ENCODE results near the gene ESF1. TPM values are rescaled to one million over a fixed set of nuclear protein-coding genes. Genes with fewer than 3 reads are reported as not detected.
"Not testable (repeated sequence)": the region's sequence is repeated elsewhere in the genome, so short reads cannot be mapped to it uniquely, and the experiment has no call there.

ESF1 gene
- total RNA-seq, 1 experiment from 2014 or later, result 17.3 TPM

GRCh38 chr20:13739731-13740649 lies 44.7 kb downstream of the ESF1 start:
- DNase-seq (ENCODE audit: low read depth), result no peak

GRCh38 chr20:13738187-13738586 lies 46.5 kb downstream of the ESF1 start:
- DNase-seq (ENCODE audit: low read depth), result not testable (repeated sequence)

- DNase-seq (ENCODE audit: low read depth), result no peak
Observed at GRCh38 chr20:13736436-13737191, 48.1 kb downstream of the ESF1 start.

GRCh38 chr20:13735826-13736225 lies 48.9 kb downstream of the ESF1 start:
- DNase-seq (ENCODE audit: low read depth), result no peak

GRCh38 chr20:13723011-13723410 lies 61.7 kb downstream of the ESF1 start:
- DNase-seq (ENCODE audit: low read depth), result peak; percentile 13

- DNase-seq (ENCODE audit: low read depth), result no peak
Observed at GRCh38 chr20:13718171-13718570, 66.5 kb downstream of the ESF1 start.

- no peak for DNase-seq (ENCODE audit: low read depth)
Observed at GRCh38 chr20:13717631-13718044, 67.1 kb downstream of the ESF1 start.

- no peak for DNase-seq (ENCODE audit: low read depth)
Observed at GRCh38 chr20:13715171-13715570, 69.5 kb downstream of the ESF1 start.

- DNase-seq (ENCODE audit: low read depth), result no peak
Observed at GRCh38 chr20:13708234-13708633, 76.5 kb downstream of the ESF1 start.

- DNase-seq (ENCODE audit: low read depth), result no peak
Observed at GRCh38 chr20:13703265-13703664, 81.5 kb downstream of the ESF1 start.

- DNase-seq (ENCODE audit: low read depth), result no peak
Observed at GRCh38 chr20:13701486-13701885, 83.2 kb downstream of the ESF1 start.

GRCh38 chr20:13700761-13701160 lies 84.0 kb downstream of the ESF1 start:
- DNase-seq (ENCODE audit: low read depth), result no peak

- DNase-seq (ENCODE audit: low read depth), result no peak
Observed at GRCh38 chr20:13694420-13695150, 90.1 kb downstream of the ESF1 start.

GRCh38 chr20:13692802-13693736 lies 91.7 kb downstream of the ESF1 start:
- no peak for DNase-seq (ENCODE audit: low read depth)

- no peak for DNase-seq (ENCODE audit: low read depth)
Observed at GRCh38 chr20:13690943-13691342, 93.8 kb downstream of the ESF1 start.

- DNase-seq (ENCODE audit: low read depth), result no peak
Observed at GRCh38 chr20:13687815-13688214, 96.9 kb downstream of the ESF1 start.

- DNase-seq (ENCODE audit: low read depth), result no peak
Observed at GRCh38 chr20:13685623-13686022, 99.1 kb downstream of the ESF1 start.

GRCh38 chr20:13684566-13685222 lies 100.0 kb downstream of the ESF1 start:
- peak; percentile 54 for DNase-seq (ENCODE audit: low read depth)

GRCh38 chr20:13683833-13684232 lies 100.9 kb downstream of the ESF1 start:
- no peak for DNase-seq (ENCODE audit: low read depth)
